MM.1S (cell line): ENCODE data around the gene CYP2C18.
"Not testable (repeated sequence)": the region's sequence is repeated elsewhere in the genome, so short reads cannot be mapped to it uniquely, and the experiment has no call there.

Experiments used
- DNase-seq: peaks from one replicate; pipeline ENCODE4 v3.0.0-alpha.2; 2015
- H2AFZ ChIP-seq: fragments of 300-600 bp; sonication (generic); 2 replicates; pipeline ENCODE4 v1.6.0; 2016; ENCODE audit warnings: antibody characterized with exemption, low read length
- H3F3A ChIP-seq: fragments of 300-600 bp; sonication (generic); 2 replicates; pipeline ENCODE4 v1.6.1; 2016; ENCODE audit warnings: mild to moderate bottlenecking, antibody characterized with exemption, low read length, moderate library complexity, mixed read lengths; ENCODE audit not compliant: insufficient read depth
- H3K27ac ChIP-seq: fragments of 300-600 bp; sonication (generic); 2 replicates; pipeline ENCODE4 v1.5.1; 2016; ENCODE audit warnings: mild to moderate bottlenecking, low read length
- H3K27me3 ChIP-seq: fragments of 300-600 bp; sonication (generic); replicated peaks from 2 replicates; pipeline ENCODE4 v1.6.0; 2016; ENCODE audit warnings: low read length; ENCODE audit not compliant: insufficient read depth
- H3K36me3 ChIP-seq: fragments of 300-600 bp; sonication (generic); replicated peaks from 2 replicates; pipeline ENCODE4 v1.6.1; 2016; ENCODE audit warnings: mild to moderate bottlenecking, low read length, mixed read lengths; ENCODE audit not compliant: insufficient read depth
- H3K4me1 ChIP-seq: fragments of 300-600 bp; sonication (generic); 2 replicates; pipeline ENCODE4 v1.6.1; 2016; ENCODE audit warnings: low read length, mixed read lengths
- H3K4me2 ChIP-seq: fragments of 300-600 bp; sonication (generic); 2 replicates; pipeline ENCODE4 v1.6.0; 2016; ENCODE audit warnings: low read depth, low read length
- H3K4me3 ChIP-seq: fragments of 300-600 bp; sonication (generic); 2 replicates; pipeline ENCODE4 v1.5.1; 2016; ENCODE audit warnings: low read length, mixed read lengths
- H3K79me2 ChIP-seq: fragments of 300-600 bp; sonication (generic); 2 replicates; pipeline ENCODE4 v1.6.1; 2016; ENCODE audit warnings: mixed run types, low read length, mixed read lengths
- H3K9ac ChIP-seq: fragments of 300-600 bp; sonication (generic); 2 replicates; pipeline ENCODE4 v1.6.1; 2016; ENCODE audit warnings: low read length, mixed read lengths
- H3K9me2 ChIP-seq: fragments of 300-600 bp; sonication (generic); replicated peaks from 2 replicates; pipeline ENCODE4 v1.6.1; 2016; ENCODE audit warnings: mild to moderate bottlenecking, low read length, mixed read lengths; ENCODE audit not compliant: insufficient read depth
- H3K9me3 ChIP-seq: fragments of 300-600 bp; sonication (generic); replicated peaks from 2 replicates; pipeline ENCODE4 v1.6.1; 2016; ENCODE audit warnings: mild to moderate bottlenecking, low read length, mixed read lengths; ENCODE audit not compliant: insufficient read depth
- H4K20me1 ChIP-seq: fragments of 300-600 bp; sonication (generic); 2 replicates; pipeline ENCODE4 v1.6.1; 2016; ENCODE audit warnings: mild to moderate bottlenecking, low read length, moderate library complexity, mixed read lengths; ENCODE audit not compliant: insufficient read depth
- CTCF ChIP-seq: fragments of 300-600 bp; sonication (generic); IDR thresholded peaks from 2 replicates; pipeline ENCODE4 v1.5.1; 2016; ENCODE audit warnings: antibody characterized with exemption, low read length, mixed read lengths
- EZH2 ChIP-seq: fragments of 300-600 bp; sonication (generic); optimal IDR thresholded peaks from 2 replicates; pipeline ENCODE3; 2017; ENCODE audit warnings: low read depth, mild to moderate bottlenecking, antibody characterized with exemption, low read length, mixed read lengths
- EZH2phosphoT487 ChIP-seq: fragments of 300-600 bp; sonication (generic); IDR thresholded peaks from 2 replicates; pipeline ENCODE4 v1.6.1; 2018; ENCODE audit warnings: antibody characterized with exemption, low read length

Gene CYP2C18

GRCh38 chr10:94762393-94762792 is 78.9 kb downstream of the CYP2C18 start, which contains the start of gene CYP2C19:
Gene CYP2C19 (plus strand): TSS chr10:94762681. CDS start chr10:94762706, 25 bp downstream.
- Histone ChIP-seq H2AFZ (no peak within 1 kb of the TSS), H3K79me2 (no peaks in the 10 kb centered on the region), H3K9me3 (no peaks in the 10 kb centered on the region), H3F3A (no peaks in the 10 kb centered on the region), H3K36me3 (no peaks in the 10 kb centered on the region), H4K20me1 (no peaks in the 10 kb centered on the region), H3K9me2 (no peaks in the 10 kb centered on the region), H3K27me3 (no peaks in the 10 kb centered on the region), H3K9ac (no peak within 1 kb of the TSS), H3K4me3 (no peak within 1 kb of the TSS), H3K4me2 (no peak within 1 kb of the TSS), H3K27ac (no peak within 1 kb of the TSS), H3K4me1 (no peaks in the 10 kb centered on the region)
- DNase-seq: no peak
- TF ChIP-seq CTCF (no peak), EZH2phosphoT487 (no peak), EZH2 (no peak)

- DNase-seq, H3K36me3 ChIP-seq, H3K4me1 ChIP-seq, H3K27me3 ChIP-seq, H3K4me3 ChIP-seq, H3K9ac ChIP-seq, H3K4me2 ChIP-seq, H2AFZ ChIP-seq, H3K9me2 ChIP-seq, H4K20me1 ChIP-seq, H3K27ac ChIP-seq, H3K79me2 ChIP-seq, H3K9me3 ChIP-seq, H3F3A ChIP-seq: not testable (repeated sequence)
Measured at GRCh38 chr10:94775425-94775824, 91.9 kb downstream of the CYP2C18 start.

- H3K27ac ChIP-seq: no peak overlapping the region
- no peak for DNase-seq
- H3K79me2 ChIP-seq: no peaks in the 10 kb centered on the region
Measured at GRCh38 chr10:94777886-94778458, 94.4 kb downstream of the CYP2C18 start.

More at GRCh38 chr10:94777886-94778458, 94.4 kb downstream of the CYP2C18 start:
- Histone ChIP-seq H3K27me3 (no peaks in the 10 kb centered on the region), H3K4me2 (no peak overlapping the region), H4K20me1 (no peaks in the 10 kb centered on the region), H3K4me3 (no peak overlapping the region), H3K9me2 (no peaks in the 10 kb centered on the region), H3K36me3 (no peaks in the 10 kb centered on the region), H3K9me3 (no peaks in the 10 kb centered on the region), H2AFZ (no peak overlapping the region), H3K4me1 (no peaks in the 10 kb centered on the region), H3F3A (no peaks in the 10 kb centered on the region), H3K9ac (no peak overlapping the region)
- no peak for TF ChIP-seq CTCF
- no peak for TF ChIP-seq EZH2phosphoT487
- TF ChIP-seq EZH2: no peak
